ENCODE measurements around the gene CLEC2A.

The CLEC2A gene

GRCh38 chr12:9864913-9865675 lies 67.1 kb downstream of the CLEC2A start:
- no peak for TF ChIP-seq CTCF (IDR thresholded peaks at IDR 0.05; ENCODE audit: low read depth, low read length)
- no peak for DNase-seq (ENCODE audit: extremely low read depth, low read depth)

Data from AG09319 (cell line).